Rectal smooth muscle tissue (tissue), 1 donor: ENCODE data around the gene NDUFB2.
A peak's percentile ranks its signal among the peaks of the same experiment; 100 is the strongest.

Experiments
- H3K27ac ChIP-seq: one replicate; pipeline ENCODE4 v1.7.0; 2013; ENCODE audit warnings: low read depth, low read length, inconsistent platforms
- H3K27me3 ChIP-seq: one replicate; pipeline ENCODE4 v1.7.0; 2013; ENCODE audit warnings: low read length; ENCODE audit not compliant: control insufficient read depth, insufficient read depth
- H3K36me3 ChIP-seq: one replicate; pipeline ENCODE4 v1.7.0; 2013; ENCODE audit warnings: low read length; ENCODE audit not compliant: control insufficient read depth, insufficient read depth
- H3K4me1 ChIP-seq: one replicate; pipeline ENCODE4 v1.7.0; 2013; ENCODE audit warnings: low read length; ENCODE audit not compliant: control insufficient read depth, insufficient read depth
- H3K4me3 ChIP-seq: one replicate; pipeline ENCODE4 v1.7.0; 2013; ENCODE audit warnings: low read length
- H3K9ac ChIP-seq: one replicate; pipeline ENCODE4 v1.7.0; 2013; ENCODE audit warnings: low read length

The NDUFB2 gene

DNA sequence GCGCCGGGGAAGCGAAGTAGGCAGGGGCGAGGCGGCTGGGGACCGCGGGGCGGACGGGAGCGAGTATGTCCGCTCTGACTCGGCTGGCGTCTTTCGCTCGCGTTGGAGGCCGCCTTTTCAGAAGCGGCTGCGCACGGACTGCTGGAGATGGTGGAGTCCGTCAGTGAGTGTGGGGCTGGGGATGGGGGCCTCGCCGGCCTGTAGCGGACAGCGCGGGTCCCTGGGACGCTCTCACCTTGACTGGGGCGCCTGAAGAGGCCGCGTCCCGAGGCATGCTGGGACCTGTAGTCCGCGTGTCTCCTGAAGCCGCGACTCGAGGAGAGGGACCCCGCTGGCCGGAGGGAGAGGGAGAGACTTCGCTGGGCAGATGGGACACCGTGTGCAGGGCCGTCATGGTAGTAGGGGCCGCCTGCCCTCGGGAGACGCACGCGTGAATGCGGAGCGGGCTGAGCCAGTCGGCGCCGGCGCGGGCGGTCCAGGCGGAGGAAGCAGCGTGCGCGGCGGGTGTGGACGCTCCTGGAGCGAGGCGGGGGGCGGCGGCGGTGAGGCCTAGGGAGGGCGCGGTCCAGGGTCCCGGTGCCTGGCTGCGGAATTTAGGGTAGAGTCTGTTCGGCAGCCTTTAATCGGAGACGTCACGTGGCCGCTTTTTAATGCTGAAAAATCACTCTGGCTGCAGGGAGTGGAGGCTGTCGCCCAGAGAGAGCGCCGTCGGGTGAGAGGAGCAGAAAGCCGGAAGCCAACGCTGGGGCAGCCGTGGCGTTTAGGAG is at the start of gene NDUFB2:
Gene NDUFB2, plus strand, starts transcription at position 29 of the 767 bp plus-strand sequence. Its CDS starts 37 bp downstream, at position 66.
- Histone ChIP-seq H3K4me1 (peaks cover 13% of the 10 kb centered on the region), H3K27ac (peak within 1 kb of the TSS; percentile 98), H3K4me3 (peak within 1 kb of the TSS; percentile 85), H3K27me3 (no peaks in the 10 kb centered on the region), H3K9ac (peak within 1 kb of the TSS; percentile 86), H3K36me3 (peaks cover 2% of the 10 kb centered on the region)

DNA sequence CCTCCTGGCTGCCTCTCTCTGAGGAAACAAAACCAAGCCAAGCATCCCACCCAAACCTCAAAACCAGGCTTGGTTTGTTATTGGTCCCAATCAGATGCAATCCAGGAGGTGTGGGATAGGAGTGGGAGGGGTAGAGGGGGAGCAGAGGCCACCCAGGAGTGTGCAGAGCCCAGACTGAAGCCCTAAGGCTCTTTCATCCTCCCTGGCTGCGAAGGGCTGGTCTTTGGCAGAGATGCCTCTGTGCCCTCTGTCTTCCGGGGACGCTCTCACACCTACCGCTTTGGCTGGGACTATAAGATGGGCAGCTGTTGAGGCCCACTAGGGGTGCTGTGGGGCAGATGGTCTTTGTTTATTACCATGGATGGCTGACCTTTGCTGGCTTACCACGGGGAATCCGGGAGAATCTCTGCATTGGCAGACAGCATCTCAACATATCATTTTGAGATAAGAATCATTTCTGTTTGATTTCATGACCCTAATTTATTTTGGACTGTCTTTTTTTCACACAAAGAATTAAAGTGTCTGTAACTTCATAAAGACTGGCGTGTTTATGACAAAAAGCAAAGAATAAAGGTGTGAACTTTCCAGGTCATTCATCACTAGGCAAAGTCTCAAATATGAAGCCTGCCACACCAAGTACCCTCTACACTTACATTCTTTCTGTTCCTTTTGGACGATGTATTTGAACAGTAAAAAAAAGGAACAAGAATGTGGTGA is 49.4 kb upstream of the NDUFB2 start:
- no peaks in the 10 kb centered on the region for H3K27me3 ChIP-seq
- no peak overlapping the region for H3K4me3 ChIP-seq

DNA sequence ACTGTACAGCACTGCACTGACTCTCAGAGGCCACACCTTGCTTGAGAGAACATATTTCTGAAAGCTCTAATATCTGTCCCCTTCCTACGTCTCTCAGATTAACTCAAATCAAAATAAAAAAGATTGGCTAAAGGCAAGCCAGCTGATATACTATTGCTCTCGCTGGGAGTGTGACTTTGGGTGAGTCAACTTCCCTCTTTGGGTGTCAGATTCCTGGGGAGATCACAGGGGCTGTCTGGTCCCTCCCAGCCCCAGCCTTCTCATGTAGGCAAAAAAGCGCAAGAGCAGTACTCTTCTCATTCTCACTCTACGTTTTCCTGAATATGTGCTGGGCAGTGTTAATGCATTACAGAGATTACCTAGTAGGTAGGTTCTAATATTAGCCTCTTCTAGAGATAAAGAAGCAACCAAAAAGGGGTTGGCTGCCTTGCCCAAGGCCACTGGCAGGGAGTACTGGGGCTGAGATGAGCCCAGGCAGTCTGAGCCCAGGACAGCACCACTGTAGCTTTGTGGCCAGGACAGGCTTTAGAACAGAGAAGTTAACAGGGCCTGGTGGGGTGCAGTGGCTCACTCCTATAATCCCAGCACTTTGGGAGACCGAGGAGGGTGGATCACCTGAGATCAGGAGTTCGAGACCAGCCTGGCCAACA is 46.8 kb upstream of the NDUFB2 start:
- no peak overlapping the region for H3K4me3 ChIP-seq
- H3K27me3 ChIP-seq: no peaks in the 10 kb centered on the region
- no peak overlapping the region for H3K27ac ChIP-seq
- no peaks in the 10 kb centered on the region for H3K36me3 ChIP-seq
- H3K4me1 ChIP-seq: peaks cover 3% of the 10 kb centered on the region
- no peak overlapping the region for H3K9ac ChIP-seq

More for the DNA sequence above, 49.4 kb upstream of the NDUFB2 start:
- H3K27ac ChIP-seq: no peak overlapping the region
- no peak overlapping the region for H3K9ac ChIP-seq
- H3K36me3 ChIP-seq: no peaks in the 10 kb centered on the region
- H3K4me1 ChIP-seq: no peaks in the 10 kb centered on the region

DNA sequence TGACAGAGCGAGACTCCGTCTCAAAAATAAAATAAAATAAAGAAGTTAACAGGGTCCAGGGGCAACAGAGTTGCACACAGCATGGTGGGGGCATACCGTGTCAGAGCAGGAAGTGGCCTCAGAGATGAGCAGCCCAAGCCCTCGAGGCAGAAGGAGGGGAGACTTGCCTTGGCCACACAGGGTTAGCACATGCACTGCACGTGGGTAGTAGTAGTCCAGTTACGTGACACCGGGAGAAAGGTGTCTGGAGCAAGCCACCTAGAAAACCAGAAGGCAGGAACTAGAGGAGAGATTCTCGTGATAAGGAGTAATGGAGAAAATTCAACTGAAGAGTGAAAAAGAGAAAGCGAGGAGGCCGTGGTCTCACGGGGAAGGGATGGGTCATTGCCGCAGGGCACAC is 46.1 kb upstream of the NDUFB2 start:
- no peaks in the 10 kb centered on the region for H3K36me3 ChIP-seq
- no peak overlapping the region for H3K4me3 ChIP-seq
- no peak overlapping the region for H3K9ac ChIP-seq
- H3K27ac ChIP-seq: no peak overlapping the region
- H3K4me1 ChIP-seq: peaks cover 3% of the 10 kb centered on the region
- no peaks in the 10 kb centered on the region for H3K27me3 ChIP-seq

DNA sequence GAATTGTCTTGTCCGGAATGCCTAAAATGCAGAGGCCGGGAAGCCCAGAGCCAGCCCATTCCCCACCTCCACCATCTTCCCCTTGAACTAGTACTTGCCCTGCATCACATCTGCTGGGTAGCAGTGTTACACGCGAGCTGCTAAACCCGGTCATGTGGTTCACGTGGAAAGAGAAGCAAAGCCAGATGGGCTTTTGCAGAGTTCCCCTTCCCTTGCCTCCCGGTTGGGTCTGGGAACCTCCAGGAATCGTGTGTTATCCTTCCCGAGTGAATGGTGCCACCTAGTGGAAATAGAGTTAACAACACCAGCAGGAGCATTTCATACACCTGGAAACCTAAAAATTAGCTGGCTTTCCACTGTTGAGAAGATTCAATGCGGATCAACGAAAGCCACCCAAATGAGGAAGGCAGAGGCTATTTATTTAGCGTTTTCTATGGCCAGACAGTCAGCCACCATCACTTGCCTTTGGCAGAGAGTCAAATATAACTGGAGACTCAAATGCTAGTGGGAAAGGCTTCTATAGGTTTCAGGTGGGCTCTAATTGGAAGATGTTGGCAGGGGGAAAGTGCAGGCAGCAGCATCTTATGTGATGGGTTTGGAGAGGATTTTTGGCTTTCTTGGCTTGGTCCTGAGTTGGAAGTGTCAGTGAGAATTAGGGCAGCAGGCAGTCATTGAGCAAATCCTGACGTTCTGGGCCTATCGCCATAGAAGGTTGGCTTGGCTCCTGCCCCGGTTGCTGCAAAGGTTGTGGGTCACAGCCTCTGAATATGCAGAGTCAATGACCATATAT is 43.0 kb upstream of the NDUFB2 start:
- H3K27ac ChIP-seq: no peak overlapping the region
- peak overlapping the region; percentile 43 for H3K4me3 ChIP-seq
- H3K27me3 ChIP-seq: no peaks in the 10 kb centered on the region
- no peaks in the 10 kb centered on the region for H3K36me3 ChIP-seq
- H3K9ac ChIP-seq: no peak overlapping the region
- H3K4me1 ChIP-seq: peaks cover 3% of the 10 kb centered on the region

DNA sequence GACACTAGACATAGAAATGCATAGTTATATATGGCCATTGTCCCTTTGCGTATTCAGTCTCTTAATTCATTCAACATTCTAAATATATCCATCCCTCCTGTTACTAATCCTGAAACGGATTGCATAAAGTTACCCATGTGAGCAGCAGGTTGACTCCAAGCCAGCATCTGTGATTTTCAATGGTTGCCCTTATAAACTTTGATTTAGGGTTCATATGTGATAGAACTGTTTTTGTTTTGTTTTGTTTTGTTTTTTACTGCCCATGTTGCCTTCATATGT is 42.5 kb upstream of the NDUFB2 start:
- no peak overlapping the region for H3K4me3 ChIP-seq
- H3K27ac ChIP-seq: no peak overlapping the region
- H3K4me1 ChIP-seq: peaks cover 3% of the 10 kb centered on the region
- H3K9ac ChIP-seq: no peak overlapping the region
- no peaks in the 10 kb centered on the region for H3K36me3 ChIP-seq
- H3K27me3 ChIP-seq: no peaks in the 10 kb centered on the region

DNA sequence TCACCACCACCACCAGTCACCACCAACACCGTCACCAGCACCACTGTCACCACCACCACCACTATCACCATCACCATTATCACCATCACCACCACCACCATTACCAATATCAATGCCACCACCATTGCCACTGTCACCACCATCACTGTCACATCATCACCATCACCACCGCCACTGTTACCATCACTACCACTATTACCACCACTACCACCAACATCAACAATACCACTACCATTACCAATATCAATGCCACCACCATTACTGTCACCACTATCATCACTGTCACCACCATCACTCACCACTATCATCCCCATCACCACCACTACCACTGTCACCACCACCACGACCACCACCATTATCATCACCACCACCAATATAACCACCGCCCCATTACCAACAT is 41.8 kb upstream of the NDUFB2 start:
- Histone ChIP-seq H3K27ac (no peak overlapping the region), H3K4me3 (no peak overlapping the region), H3K36me3 (no peaks in the 10 kb centered on the region), H3K4me1 (peaks cover 3% of the 10 kb centered on the region), H3K9ac (no peak overlapping the region), H3K27me3 (no peaks in the 10 kb centered on the region)

DNA sequence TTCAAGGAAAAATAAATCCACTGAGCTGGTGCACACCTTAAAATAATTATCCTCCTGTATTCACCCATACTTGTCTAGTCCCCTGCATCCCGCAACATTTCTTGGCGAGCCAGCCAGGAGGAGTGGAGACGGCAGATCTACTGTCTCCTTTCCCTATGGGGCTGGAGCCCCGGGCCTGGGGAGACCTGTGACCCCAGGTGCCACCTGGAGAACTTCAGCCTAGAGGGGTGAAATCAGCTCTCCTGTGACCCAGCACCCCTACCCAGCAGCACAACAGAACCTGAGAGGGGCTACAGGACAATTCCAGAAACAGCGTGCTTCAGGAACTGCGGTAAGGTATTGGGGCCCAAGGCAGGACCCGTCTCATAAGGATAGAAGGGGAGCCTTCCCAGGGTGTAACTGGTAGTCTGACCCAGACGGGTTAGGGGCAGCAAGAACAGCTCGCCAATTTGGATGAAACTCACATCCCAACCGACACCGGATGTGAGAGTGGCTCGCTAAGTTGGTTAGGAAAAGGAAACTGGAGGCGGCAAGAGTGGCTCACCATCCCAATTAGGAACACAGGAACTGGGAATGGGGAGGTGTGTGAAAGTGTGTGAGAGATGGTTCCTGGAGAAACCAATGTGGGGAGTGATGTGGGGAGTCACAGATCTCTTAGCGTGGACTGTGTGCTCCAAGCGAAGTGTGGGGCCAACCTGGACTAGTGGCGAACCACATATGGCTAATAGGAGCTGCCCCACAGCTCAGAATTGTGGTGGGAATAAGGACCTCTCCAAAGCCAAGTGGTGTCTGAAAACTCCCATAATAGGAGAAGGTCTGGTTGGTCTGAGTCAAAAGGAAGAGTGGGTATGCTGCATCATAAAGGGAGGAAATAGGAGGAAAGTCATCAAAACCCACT is 40.7 kb upstream of the NDUFB2 start:
- Histone ChIP-seq H3K27ac (no peak overlapping the region), H3K36me3 (no peaks in the 10 kb centered on the region), H3K4me1 (peaks cover 3% of the 10 kb centered on the region), H3K27me3 (no peaks in the 10 kb centered on the region), H3K9ac (no peak overlapping the region), H3K4me3 (peak overlapping the region; percentile 51)

DNA sequence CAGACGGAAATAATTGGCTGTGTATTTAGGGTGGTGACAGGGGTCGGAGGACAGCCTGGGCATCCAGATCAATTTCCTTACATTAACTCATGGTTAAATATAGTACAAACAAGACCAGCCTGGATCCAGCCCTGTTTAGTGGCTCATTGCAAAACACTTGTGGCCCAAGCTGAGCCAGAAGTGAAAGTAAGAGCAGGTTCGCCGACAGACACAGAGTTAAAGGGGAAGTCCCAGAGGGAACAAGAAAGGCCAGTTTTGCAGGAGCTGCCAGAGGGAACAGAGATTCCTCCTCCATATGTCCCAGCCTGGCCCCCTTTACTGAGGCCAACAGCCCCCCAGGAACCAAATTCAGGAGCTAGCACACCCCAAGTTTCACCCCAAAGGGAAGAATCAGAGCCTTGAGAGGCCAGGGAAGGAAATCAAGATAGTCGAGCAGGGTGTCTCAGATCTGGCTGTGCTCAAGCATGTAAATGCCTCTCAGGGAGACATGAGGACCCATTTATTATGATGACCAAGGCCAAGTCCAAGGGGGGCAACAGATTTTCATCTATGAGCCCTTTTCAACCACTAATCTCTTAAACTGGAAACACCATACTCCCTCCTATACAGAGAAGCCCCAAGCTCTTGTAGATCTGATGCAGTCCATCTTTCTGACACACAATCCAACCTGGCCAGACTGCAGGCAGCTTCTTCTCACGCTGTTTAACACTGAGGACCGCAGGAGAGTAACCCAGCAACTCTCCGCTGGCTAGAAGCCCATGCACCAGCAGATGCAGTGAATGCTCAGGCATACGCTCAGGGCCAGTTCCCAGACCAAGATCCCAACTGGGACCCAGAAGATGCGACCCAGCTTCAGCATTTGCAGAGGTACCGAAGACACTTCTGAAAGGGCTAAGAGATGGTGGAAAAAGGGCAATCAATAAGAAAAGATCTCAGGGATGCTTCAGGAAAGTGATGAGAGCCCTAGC is 39.7 kb upstream of the NDUFB2 start:
- Histone ChIP-seq H3K4me3 (peak overlapping the region; percentile 55), H3K4me1 (peaks cover 3% of the 10 kb centered on the region), H3K27me3 (no peaks in the 10 kb centered on the region), H3K36me3 (no peaks in the 10 kb centered on the region), H3K9ac (peak overlapping the region; percentile 28), H3K27ac (peak overlapping the region; percentile 44)

DNA sequence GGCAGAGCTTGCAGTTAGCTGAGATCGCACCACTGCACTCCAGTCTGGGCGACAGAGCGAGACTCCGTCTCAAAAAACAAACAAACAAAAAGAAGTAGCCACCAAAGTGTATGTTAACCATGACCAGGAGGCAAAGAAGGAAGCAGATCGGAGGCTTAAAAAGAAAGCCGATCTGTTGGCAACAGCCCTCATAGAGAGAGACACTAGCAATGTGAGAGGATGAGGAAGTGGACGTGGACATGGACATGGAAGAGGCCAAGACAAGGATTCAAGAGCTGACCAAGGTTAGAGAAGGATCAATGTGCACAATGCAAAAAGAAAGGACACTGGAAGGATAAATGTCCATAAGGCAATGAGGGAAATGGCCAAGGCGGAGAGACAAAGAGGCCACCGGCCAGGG is 38.6 kb upstream of the NDUFB2 start:
- Histone ChIP-seq H3K4me1 (peaks cover 3% of the 10 kb centered on the region), H3K36me3 (no peaks in the 10 kb centered on the region), H3K9ac (no peak overlapping the region), H3K4me3 (no peak overlapping the region), H3K27ac (no peak overlapping the region), H3K27me3 (no peaks in the 10 kb centered on the region)

DNA sequence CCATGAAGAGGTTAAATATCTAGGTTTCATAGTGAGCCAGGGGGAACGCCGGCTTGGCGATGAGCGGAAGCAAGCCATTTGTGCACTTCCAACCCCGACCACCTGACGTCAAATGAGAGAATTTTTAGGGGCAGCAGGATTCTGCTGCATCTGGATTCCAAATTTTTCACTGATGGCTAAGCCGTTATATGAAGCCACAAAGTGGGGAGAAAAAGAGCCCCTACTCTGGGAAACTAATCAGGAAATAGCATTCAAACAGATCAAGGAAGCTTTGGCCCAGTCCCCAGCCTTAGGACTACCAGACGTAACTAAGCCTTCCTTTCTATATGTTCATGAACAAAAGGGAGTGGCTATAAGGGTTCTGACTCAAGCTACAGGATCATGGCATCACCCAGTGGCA is 36.7 kb upstream of the NDUFB2 start:
- Histone ChIP-seq H3K4me1 (no peaks in the 10 kb centered on the region), H3K36me3 (no peaks in the 10 kb centered on the region), H3K27ac (no peak overlapping the region), H3K4me3 (no peak overlapping the region), H3K27me3 (no peaks in the 10 kb centered on the region), H3K9ac (no peak overlapping the region)
